GM18873 (cell line): ENCODE results near the gene SNX10.
"Not testable (repeated sequence)": the region's sequence is repeated elsewhere in the genome, so short reads cannot be mapped to it uniquely, and the experiment has no call there.

ENCODE experiments used
- ATAC-seq: cut with Tn5 transposase; IDR thresholded peaks from one replicate; pipeline ENCODE4 v1.9.1; 2021; ENCODE audit warnings: mild to moderate bottlenecking, moderate library complexity, moderate number of reproducible peaks; ENCODE audit not compliant: unreplicated experiment, low FRiP score

Gene SNX10

DNA sequence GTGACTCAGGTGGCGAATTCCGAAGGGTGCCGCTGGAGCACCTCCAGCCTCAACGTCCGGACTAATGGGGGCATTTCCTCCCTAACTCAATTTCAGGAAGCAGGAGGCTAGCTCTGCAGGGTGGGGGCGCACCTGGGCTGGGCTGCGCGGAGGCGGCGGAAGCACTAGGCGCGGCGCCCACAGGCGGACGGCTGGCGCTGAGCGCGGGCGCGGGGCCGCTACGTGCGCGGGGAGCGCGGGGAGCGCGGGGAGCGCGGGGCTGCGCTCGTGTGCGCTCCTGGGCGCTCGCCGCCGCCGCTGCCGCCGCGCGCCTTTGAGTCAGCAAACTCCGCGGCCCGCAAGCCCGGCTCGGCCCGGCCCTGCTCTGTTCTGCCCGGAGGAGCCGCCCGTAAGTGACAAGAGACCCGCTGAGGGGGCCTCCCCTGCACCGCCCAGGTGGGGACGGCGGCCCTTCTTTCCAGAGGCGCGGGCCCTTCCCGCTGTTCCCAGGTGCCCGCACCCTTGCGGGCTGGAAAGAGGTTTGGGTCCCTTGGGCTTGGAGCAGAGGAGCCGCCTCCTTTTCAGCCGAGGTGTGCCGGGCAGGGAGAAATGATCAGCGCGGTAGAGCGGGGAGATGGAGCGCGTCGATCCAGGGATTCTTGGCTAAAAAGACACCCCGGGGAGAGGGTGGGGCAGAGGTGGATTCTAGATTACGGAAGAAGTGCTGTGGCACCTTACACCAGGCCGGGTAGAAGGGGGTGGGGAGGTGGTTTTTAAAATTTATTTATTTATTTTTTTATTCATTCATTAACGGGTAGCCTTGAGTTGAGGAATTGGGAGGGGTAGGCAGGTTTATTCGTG lies at the start of gene SNX10:
SNX10 (plus strand) TSS at position 164 of the 840 bp plus-strand sequence. CDS start 54,581 bp downstream, outside the sequence.
- ATAC-seq = peak; percentile 53

DNA sequence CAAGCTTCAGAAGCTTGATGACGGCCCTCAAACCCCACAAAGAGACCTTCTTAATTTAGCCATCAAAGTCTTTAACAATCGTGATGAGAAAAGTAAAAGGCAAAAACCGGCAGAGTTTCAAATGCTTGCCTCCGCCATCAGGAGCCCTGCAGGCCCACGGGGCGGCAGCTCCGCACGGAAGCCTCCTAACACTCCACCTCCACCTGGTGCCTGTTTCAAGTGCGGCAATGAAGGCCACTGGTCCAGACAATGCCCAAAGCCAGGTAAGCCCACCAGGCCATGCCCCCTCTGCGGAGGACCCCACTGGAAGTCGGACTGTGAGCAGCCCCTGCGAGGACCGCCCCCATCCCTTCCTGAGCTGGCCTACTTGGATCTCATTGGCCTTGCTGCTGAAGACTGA lies 46.5 kb upstream of the SNX10 start:
- ATAC-seq = no peak

- ATAC-seq = no peak
Observed at GRCh38 chr7:26250239-26250638, 41.4 kb upstream of the SNX10 start.

DNA sequence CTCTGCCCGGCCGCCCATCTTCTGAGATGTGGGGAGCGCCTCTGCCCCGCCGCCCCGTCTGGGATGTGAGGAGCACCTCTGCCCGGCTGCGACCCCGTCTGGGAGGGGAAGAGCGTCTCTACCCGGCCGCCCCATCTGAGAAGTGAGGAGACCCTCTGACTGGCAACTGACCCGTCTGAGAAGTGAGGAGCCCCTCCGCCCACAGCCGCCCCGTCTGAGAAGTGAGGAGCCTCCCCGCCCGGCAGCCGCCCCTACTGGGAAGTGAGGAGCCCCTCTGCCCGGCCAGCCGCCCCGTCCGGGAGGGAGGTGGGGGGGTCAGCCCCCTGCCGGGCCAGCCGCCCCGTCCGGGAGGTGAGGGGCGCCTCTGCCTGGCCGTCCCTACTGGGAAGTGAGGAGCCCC lies 29.8 kb upstream of the SNX10 start:
- not testable (repeated sequence) for ATAC-seq

DNA sequence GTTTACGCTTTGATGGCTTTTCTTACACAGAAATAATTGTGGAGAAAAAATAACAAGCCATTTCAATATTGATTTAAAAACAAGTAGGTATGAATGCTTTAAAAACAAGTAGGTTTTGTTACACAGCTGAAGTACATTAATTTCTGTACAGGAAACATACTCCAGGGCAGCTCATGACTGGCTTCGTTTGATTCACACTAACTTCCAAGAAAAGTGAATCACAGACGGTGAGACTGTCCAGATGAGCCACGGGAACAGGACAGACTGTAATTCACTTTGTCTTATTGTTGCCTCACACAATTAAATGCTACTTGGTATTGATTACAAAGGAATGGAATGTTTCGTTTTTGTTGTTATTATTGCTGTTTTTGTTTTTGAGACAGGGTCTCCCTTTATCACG lies 26.6 kb upstream of the SNX10 start:
- no peak for ATAC-seq

DNA sequence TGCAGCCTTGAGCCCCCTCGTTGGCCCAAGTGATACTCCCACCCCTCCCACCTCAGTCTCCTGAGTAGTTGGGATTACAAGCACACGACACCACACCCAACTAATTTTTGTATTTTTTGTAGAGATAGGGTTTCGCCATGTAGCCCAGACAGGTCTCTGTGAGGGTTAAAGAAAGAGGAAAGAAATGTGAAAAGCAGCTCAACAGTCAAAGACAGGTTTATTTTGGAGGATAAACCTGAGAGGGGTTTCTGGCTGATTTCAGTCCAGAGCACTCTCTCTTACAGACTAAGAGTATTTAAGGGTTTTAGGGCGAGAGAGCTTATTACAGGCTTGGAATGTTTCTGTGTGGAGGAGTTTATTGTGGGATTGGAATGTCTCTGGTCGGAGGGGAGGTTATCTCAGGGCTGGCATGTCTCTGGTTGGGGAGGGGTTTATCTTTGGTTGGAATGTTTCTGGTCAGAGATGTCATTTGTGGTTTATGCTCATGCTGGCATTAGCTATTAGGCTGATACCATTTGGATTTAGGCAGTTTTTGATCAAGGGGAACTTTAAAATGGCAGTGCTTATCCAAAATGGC lies 26.1 kb upstream of the SNX10 start:
- no peak for ATAC-seq

GRCh38 chr7:26267601-26268166 lies 24.0 kb upstream of the SNX10 start:
- no peak for ATAC-seq

GRCh38 chr7:26275213-26275612 lies 16.4 kb upstream of the SNX10 start:
- ATAC-seq = no peak

DNA sequence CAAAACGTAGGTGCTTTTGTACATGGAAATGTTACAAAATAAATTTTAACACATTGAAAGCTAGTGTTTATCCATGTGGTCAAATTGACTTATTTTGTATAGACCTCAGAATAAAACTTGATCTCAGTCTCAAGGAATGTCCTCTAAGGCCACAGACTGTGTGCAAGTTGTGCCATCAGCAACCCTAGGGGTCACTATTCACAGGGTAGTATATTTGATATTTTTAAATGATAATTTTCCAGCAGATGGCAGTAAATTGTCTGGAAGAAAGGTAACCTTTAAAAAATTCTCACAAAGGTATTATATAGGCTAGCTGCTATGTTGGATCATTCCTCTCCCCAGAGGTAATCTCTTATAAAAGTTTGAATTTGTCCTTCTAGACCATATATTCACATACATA lies 12.9 kb upstream of the SNX10 start:
- no peak for ATAC-seq

GRCh38 chr7:26279405-26279804 lies 12.3 kb upstream of the SNX10 start:
- no peak for ATAC-seq

- no peak for ATAC-seq
Observed at GRCh38 chr7:26280097-26280496, 11.6 kb upstream of the SNX10 start.

DNA sequence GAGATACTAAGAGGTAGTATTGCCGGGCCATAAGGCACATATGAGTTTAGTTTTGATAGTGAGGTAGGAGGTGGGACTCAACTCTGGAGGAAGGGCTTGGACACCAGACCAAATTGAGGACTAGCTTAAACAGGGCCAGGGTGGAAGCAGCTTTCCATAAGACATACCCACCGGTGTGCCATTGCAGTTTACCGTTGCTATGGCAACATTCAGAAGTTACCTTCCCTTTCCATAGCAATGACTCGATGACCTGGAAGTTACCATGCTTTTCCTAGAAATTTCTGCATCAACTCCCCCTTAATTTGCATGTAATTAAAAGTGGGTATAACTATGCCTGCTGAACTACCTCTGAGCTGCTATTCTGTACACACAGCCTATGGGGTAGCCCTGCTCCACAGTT lies 10.9 kb upstream of the SNX10 start:
- ATAC-seq = no peak

DNA sequence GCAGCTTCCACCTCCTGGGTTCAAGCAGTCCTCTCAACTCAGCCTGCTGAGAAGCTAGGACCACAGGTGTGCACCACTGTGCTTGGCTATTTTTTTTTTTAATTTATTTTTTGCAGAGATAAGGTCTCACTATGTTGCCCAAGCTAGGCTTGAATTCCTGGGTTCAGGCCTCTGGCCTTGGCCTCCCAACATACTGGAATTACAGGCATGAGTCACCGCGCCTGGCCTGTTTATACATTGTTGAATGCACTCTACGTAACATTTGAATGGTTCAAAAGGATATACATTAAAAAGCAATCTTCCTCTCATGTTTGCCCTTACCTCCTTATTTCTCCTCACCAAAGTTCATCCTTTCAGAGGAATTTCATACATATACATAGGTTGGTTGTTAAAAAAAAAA lies 7.2 kb upstream of the SNX10 start:
- ATAC-seq = no peak

DNA sequence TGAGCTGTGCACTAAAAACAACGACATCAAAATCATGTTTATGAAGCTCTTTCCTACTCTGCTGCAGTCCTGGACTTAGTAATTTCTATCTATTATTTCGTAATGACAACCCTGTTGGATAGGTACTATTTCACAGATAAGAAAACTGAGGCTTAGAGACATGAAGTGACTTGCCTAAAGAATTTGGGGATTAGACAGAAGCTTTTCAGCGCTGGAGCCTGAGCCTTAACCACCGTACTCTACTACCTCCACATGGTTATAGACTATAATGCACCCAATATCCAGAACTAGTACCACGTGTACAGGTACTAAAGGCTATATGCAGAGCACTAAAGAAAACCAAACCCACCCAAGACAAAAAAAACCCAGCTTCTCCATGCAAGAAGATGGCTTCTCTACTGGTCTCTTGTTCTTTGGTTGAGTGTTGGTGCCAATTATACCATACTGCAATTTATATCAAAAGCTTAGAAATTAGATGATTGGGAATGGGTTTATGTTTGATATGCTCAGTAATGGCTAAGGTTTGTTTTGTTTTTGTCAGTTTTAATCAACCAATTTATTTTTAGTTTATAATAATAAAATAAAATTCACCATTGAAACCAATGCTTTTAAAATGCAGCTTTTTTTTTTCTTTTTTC lies 6.5 kb upstream of the SNX10 start:
- ATAC-seq = no peak

DNA sequence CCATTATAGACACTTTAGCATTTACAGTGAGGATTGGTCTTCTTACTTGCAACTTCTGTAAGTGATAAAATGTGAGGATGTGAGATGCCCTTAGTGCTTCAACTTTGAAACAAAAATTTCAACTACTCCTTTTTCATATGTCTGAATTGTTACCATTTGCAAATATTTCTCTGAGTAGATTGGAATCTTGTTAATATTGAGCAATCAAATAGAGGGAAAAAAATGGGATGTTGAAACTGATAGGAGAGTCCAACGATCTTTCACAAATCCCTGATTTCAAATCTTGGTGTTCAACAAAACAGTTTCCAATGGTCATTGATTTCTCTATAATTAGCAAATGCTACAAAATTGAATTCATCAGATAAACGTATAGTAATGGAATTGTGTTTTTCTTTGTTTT lies 5.5 kb upstream of the SNX10 start:
- no peak for ATAC-seq

DNA sequence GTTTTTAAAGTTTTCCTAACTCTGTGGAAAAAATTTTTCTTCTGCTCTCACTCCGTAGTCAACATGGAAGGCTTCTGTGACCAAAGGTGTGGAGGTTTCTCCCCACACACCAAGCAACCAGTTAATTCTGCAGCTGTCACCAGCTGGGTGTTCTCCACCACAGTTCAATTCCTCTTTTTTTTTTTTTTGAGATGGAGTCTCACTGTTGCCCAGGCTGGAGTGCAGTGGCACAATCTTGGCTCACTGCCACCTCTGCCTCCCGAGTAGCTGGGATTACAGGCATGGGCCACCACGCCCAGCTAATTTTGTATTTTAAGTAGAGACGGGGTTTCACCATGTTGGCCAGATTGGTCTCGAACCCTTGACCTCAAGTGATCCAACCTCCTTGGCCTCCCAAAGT lies 3.5 kb upstream of the SNX10 start:
- ATAC-seq = not testable (repeated sequence)

DNA sequence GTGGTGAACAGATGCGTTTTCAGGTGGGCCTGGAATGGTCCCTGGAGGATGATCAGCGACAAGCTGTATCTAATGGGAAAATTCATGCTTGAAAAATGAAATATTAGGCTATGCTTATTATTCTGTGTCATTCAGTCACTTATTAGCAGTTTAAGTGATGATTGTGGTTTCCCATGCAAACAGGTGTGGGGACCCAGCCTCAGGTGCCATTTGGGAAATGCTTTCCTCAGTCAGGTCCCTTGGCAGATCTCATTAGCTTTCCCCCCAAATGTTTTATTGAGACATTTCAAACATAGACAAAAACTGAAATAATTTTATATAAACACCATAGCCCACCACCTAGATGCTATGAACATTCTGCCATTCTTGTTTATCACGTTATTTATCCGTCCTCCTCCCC lies 411 bp upstream of the SNX10 start:
- no peak for ATAC-seq

DNA sequence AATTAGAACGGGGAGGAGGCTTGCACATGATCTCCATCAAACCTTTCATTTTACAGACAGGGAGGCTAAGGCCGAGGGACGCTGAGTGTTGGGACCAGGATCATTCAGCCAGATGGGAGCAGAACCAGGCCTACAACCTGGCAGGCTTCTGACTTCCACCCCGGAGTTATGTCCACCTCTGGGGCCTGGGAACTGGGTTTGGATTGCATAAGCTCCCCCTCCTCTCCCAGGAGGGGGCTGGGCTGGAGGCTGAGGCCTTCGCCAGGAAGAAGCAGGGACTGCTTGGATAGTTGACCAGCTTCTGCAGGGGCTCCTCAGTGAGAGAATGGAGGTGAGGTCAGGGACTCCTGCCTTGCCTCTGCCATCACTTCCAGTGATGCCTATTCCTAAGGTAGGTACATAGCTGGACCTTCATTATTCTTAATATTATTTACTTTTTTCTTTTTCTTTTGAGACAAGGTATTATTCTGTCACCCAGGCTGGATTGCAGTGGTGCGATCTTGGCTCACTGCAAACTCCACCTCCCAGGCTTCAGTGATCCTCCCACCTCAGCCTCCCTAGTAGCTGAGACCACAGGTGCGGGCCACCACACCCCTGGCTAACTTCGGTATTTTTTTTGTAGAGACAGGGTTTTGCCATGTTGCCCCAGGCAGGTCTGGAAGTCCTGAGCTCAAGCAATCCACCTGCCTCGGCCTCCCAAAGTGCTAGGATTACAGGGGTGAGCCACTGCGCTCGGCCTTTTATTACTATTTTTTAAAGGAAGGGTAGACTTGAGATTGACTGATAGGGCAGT lies 1.3 kb downstream of the SNX10 start:
- ATAC-seq = no peak

DNA sequence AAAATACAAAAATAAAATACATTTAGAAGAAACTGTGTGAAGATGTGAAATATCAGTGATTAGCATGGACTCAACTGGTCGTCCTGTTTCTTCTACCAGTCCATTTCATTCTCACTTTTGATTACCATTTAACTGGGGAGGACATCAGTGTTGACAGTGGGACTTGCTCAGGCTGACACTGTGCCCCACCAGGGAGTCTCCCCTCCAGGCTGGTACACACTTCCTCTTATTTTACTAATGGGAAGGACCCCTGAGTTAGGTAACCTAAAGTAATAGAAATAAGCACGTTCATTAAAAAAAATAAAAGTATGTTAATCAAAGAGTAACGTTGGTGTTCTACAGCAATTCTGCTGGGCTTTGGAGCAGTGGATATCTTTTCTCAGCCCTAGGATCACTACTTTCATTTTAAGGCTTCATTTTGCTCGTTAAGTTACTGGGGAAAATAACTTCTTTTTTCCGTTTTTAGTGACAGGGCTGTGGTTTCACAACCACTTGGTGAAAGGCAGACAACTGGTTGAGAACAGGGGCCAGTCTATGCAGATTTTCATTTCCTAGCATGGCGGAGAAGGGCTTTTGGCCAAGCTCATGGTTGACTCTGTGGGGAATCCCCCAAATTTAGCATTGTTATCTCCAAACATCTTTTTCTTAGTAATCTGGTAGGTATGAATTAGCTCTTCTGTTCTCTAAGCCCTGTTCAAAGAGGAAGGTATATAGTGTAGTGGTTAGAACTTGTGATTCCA lies 2.1 kb downstream of the SNX10 start:
- ATAC-seq = peak; percentile 37

DNA sequence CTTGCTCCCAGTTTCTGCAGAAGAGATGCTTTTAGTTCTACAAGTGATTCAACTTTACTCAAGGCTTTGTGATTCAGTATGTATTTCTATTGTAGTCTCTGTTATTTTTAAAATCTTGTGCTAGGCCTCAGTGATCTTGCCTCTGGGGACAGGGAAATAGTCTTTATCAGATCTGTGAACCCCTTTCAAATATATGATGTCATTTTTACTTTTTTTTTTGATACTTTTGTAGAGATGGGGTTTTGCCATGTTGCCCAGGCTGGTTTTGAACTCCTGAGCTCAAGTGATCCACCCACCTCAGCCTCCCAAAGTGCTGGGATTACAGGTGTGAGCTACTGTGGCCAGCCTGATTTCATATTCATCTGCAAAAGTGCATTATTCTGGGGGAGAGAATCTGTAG lies 3.4 kb downstream of the SNX10 start:
- ATAC-seq = no peak
